HepG2 (cell line): ENCODE results near the gene GATD1. TPM values are rescaled to one million over a fixed set of nuclear protein-coding genes. Genes with fewer than 3 reads are reported as not detected.
A peak's percentile ranks its signal among the peaks of the same experiment; 100 is the strongest.

ENCODE experiments used
- ARID3A ChIP-seq: IDR thresholded peaks from 2 replicates; pipeline ENCODE4 v1.6.1; 2012; ENCODE audit warnings: low read depth, low read length, improper control_type of control experiment
- ATF3 ChIP-seq: sonication (generic); formaldehyde crosslinking; IDR thresholded peaks from 2 replicates; pipeline ENCODE4 v1.4.0; 2020; ENCODE audit warnings: missing genetic modification reagents
- BHLHE40 ChIP-seq: IDR thresholded peaks from 2 replicates; pipeline ENCODE4 v1.6.1; 2011; ENCODE audit warnings: low read length, improper control_type of control experiment
- BRCA1 ChIP-seq: sonication (generic); formaldehyde crosslinking; IDR thresholded peaks from 2 replicates; pipeline ENCODE4 v1.4.0; 2020; ENCODE audit warnings: missing genetic modification reagents
- HCFC1 ChIP-seq: fragments of 150-350 bp; IDR thresholded peaks from 2 replicates; pipeline ENCODE4 v1.6.1; 2014; ENCODE audit warnings: low read depth, low read length
- IKZF1 ChIP-seq: fragments of 450-650 bp; IDR thresholded peaks from 2 replicates; pipeline ENCODE4 v1.7.1; 2016
- JUND ChIP-seq: sonication (generic); formaldehyde crosslinking; IDR thresholded peaks from 2 replicates; pipeline ENCODE4 v1.8.0; 2022; ENCODE audit warnings: mild to moderate bottlenecking, missing genetic modification reagents
- MAZ ChIP-seq, 2 experiments: sonication (generic) in 1 of 2; formaldehyde crosslinking in 1 of 2; IDR thresholded peaks; 2 replicates each; pipeline versions ENCODE4 v1.5.0 to v1.6.1; 2012 to 2020; ENCODE audit warnings: low read depth in 2 of 2, mild to moderate bottlenecking in 2 of 2, borderline replicate concordance in 1 of 2, improper control_type of control experiment in 1 of 2, low read length in 1 of 2, missing genetic modification reagents in 1 of 2, moderate library complexity in 1 of 2
- MED1 ChIP-seq: sonication (generic); formaldehyde crosslinking; IDR thresholded peaks from 2 replicates; pipeline ENCODE4 v1.4.0; 2020; ENCODE audit warnings: missing genetic modification reagents
- MTA1 ChIP-seq: sonication (generic); formaldehyde crosslinking; IDR thresholded peaks from 2 replicates; pipeline ENCODE4 v1.4.0; 2020; ENCODE audit warnings: missing genetic modification reagents, mild to moderate bottlenecking, borderline replicate concordance
- NR0B2 ChIP-seq: sonication (generic); formaldehyde crosslinking; IDR thresholded peaks from 2 replicates; pipeline ENCODE4 v1.4.0; 2020; ENCODE audit warnings: mild to moderate bottlenecking, missing genetic modification reagents
- PAX8 ChIP-seq: sonication (generic); formaldehyde crosslinking; IDR thresholded peaks from 2 replicates; pipeline ENCODE4 v1.8.0; 2022; ENCODE audit warnings: mild to moderate bottlenecking, missing genetic modification reagents, borderline replicate concordance
- PREB ChIP-seq: sonication (generic); formaldehyde crosslinking; IDR thresholded peaks from 2 replicates; pipeline ENCODE4 v1.4.0; 2020; ENCODE audit warnings: missing genetic modification reagents
- SAFB2 ChIP-seq: sonication (generic); formaldehyde crosslinking; IDR thresholded peaks from 2 replicates; pipeline ENCODE4 v1.5.1; 2020; ENCODE audit warnings: missing genetic modification reagents, low read depth, mild to moderate bottlenecking, borderline replicate concordance
- SIX4 ChIP-seq: sonication (generic); formaldehyde crosslinking; IDR thresholded peaks from 2 replicates; pipeline ENCODE4 v1.4.0; 2020; ENCODE audit warnings: missing genetic modification reagents
- STAT5B ChIP-seq: sonication (generic); formaldehyde crosslinking; IDR thresholded peaks from 2 replicates; pipeline ENCODE4 v1.4.0; 2020; ENCODE audit warnings: missing genetic modification reagents
- WIZ ChIP-seq: sonication (generic); formaldehyde crosslinking; IDR thresholded peaks from 2 replicates; pipeline ENCODE4 v1.5.1; 2020; ENCODE audit warnings: mild to moderate bottlenecking, missing genetic modification reagents
- ZC3H13 ChIP-seq: sonication (generic); formaldehyde crosslinking; IDR thresholded peaks from 2 replicates; pipeline ENCODE4 v1.8.1; 2023; ENCODE audit warnings: mild to moderate bottlenecking, missing genetic modification reagents, moderate library complexity
- ZNF282 ChIP-seq: fragments of 450-650 bp; IDR thresholded peaks from 2 replicates; pipeline ENCODE4 v1.6.1; 2018; ENCODE audit not compliant: partially characterized antibody
- ZNF292 ChIP-seq: sonication (generic); formaldehyde crosslinking; IDR thresholded peaks from 2 replicates; pipeline ENCODE4 v1.8.1; 2022; ENCODE audit warnings: mild to moderate bottlenecking, low read depth, missing genetic modification reagents, borderline replicate concordance
- ZNF317 ChIP-seq: sonication (generic); formaldehyde crosslinking; IDR thresholded peaks from 2 replicates; pipeline ENCODE4 v1.5.0; 2020; ENCODE audit warnings: mild to moderate bottlenecking, missing genetic modification reagents
- ZNF44 ChIP-seq: sonication (generic); formaldehyde crosslinking; IDR thresholded peaks from 2 replicates; pipeline ENCODE4 v1.5.1; 2020; ENCODE audit warnings: mild to moderate bottlenecking, missing genetic modification reagents
- ZNF501 ChIP-seq: sonication (generic); formaldehyde crosslinking; IDR thresholded peaks from 2 replicates; pipeline ENCODE4 v1.5.1; 2020; ENCODE audit warnings: mild to moderate bottlenecking, moderate library complexity, missing genetic modification reagents
- ZNF580 ChIP-seq: IDR thresholded peaks from 2 replicates; pipeline ENCODE4 v1.6.1; 2016; ENCODE audit warnings: low read depth, borderline replicate concordance
- polyA plus RNA-seq, 8 experiments: library from polyadenylated mRNA; depleted of rRNA in 3 of 8; stranded (reverse) in 7 of 8; unstranded in 1 of 8; fragments of >200 nt; fragmentation: Illumina TruSeq in 4 of 8; extraction: Trizol in 4 of 8; gene quantifications; 2 replicates each; pipeline versions ENCODE4 v1.2.1 to v1.2.3, GENCODE V29; 2011 to 2016; ENCODE audit warnings: low read depth in 4 of 8, missing spikeins in 1 of 8, mixed read lengths in 1 of 8; ENCODE audit not compliant: insufficient read depth in 1 of 8
- total RNA-seq, 5 experiments: library from RNA; depleted of rRNA; stranded (reverse); fragments of >200 nt; fragmentation: Illumina TruSeq; extraction: Trizol; gene quantifications; 2 replicates each; pipeline ENCODE4 v1.2.3, GENCODE V29; 2016; ENCODE audit warnings: low read depth in 1 of 5

Gene GATD1
- total and polyA plus RNA-seq, 2 of the 13 experiments (the other 11 are each of a cell fraction or from before 2014, with no cell fraction given): 31.3 to 60.5 TPM

GRCh38 chr11:727859-728748 is 49.2 kb downstream of the GATD1 start (continued):
- TF ChIP-seq PREB (no peak), STAT5B (CRISPR knock-in tag) (no peak), MED1 (CRISPR knock-in tag) (peak; percentile 59), MTA1 (CRISPR knock-in tag) (0 out of 2 replicates have a peak, but pooled peaks have one; percentile 59), HCFC1 (peak; percentile 22; the same call in 1 of the 2 replicates), PAX8 (CRISPR knock-in tag) (no peak; the same call in 1 of the 2 replicates), ZNF580 (CRISPR knock-in tag) (peak; percentile 47; the same call in 1 of the 2 replicates), SIX4 (CRISPR knock-in tag) (no peak), WIZ (CRISPR knock-in tag) (0 out of 2 replicates have a peak, but pooled peaks have one; percentile 40), NR0B2 (CRISPR knock-in tag) (no peak), MAZ (IDR thresholded peaks at IDR 0.05; ENCODE audit: borderline replicate concordance, low read depth, low read length) (peak; percentile 51; the same call in 1 of the 2 replicates), MAZ (CRISPR knock-in tag; IDR thresholded peaks at IDR 0.05; ENCODE audit: low read depth) (peak; percentile 69), ATF3 (CRISPR knock-in tag) (0 out of 2 replicates have a peak, but pooled peaks have one; percentile 14), JUND (CRISPR knock-in tag) (no peak), BRCA1 (CRISPR knock-in tag) (no peak), SAFB2 (CRISPR knock-in tag) (peak; percentile 29; the same call in 1 of the 2 replicates), ZC3H13 (CRISPR knock-in tag) (peak; percentile 96), ZNF44 (CRISPR knock-in tag) (no peak), ZNF282 (no peak), BHLHE40 (peak; percentile 48), ZNF292 (CRISPR knock-in tag) (no peak), ZNF501 (peak; percentile 78), ZNF317 (peak; percentile 63), IKZF1 (no peak), ARID3A (no peak)
